A549 (cell line): ENCODE results near the gene TNFSF11. TPM values are rescaled to one million over a fixed set of nuclear protein-coding genes. Genes with fewer than 3 reads are reported as not detected.

ENCODE experiments used
- ATAC-seq, 2 experiments: fragments of 200-7000 bp in 1 of 2; fragments of >200 bp in 1 of 2; cut with Nextera tagmentation in 1 of 2; cut with Tn5 transposase in 1 of 2; 3 replicates each; pipeline versions ENCODE4 v1.8.0 to v1.9.1; 2018 to 2020; ENCODE audit warnings: mild to moderate bottlenecking in 1 of 2, moderate library complexity in 1 of 2
- CTCF ChIA-PET: fragments of 300-600 bp; sonication (Branson Sonifier 250); formaldehyde crosslinking; extraction: SDS; loops from one replicate; lab custom pipeline; 2021; ENCODE audit warnings: antibody characterized with exemption, inconsistent platforms; lab: Yijun Ruan, JAX
- POLR2A ChIA-PET: fragments of 350-600 bp; formaldehyde crosslinking; extraction: SDS; loops from one replicate; lab custom pipeline; 2021; ENCODE audit warnings: antibody characterized with exemption, inconsistent platforms; lab: Yijun Ruan, JAX
- DNase-seq, 2 experiments: peaks; one replicate each; pipeline versions ENCODE4 v3.0.0 to v3.0.0-alpha.2; 2011 to 2016; ENCODE audit warnings: low read depth in 1 of 2, low spot score in 1 of 2
- FAIRE-seq: peaks from 2 replicates; lab custom pipeline; 2011; peaks lifted over from hg19 to GRCh38; lab: Jason Lieb, UNC
- H3K27ac ChIP-seq, 2 experiments: fragments of >200 bp; sonication (Bioruptor Twin); formaldehyde crosslinking; 3 replicates each; pipeline ENCODE4 v1.5.1; 2016 to 2017
- H3K4me1 ChIP-seq: fragments of >200 bp; sonication (Bioruptor Twin); formaldehyde crosslinking; 3 replicates; pipeline ENCODE4 v1.6.1; 2016
- H3K4me2 ChIP-seq: fragments of >200 bp; sonication (Bioruptor Twin); formaldehyde crosslinking; 3 replicates; pipeline ENCODE4 v1.6.1; 2016
- H3K4me3 ChIP-seq: fragments of >200 bp; sonication (Bioruptor Twin); formaldehyde crosslinking; 3 replicates; pipeline ENCODE4 v1.5.1; 2016
- H3K9me3 ChIP-seq: fragments of >200 bp; sonication (Bioruptor Twin); formaldehyde crosslinking; 3 replicates; pipeline ENCODE4 v1.6.1; 2016
- BCL3 ChIP-seq: fragments of >200 bp; sonication (Bioruptor Twin); formaldehyde crosslinking; IDR thresholded peaks from 3 replicates; pipeline ENCODE4 v1.6.1; 2016
- CBX2 ChIP-seq: fragments of 200-600 bp; sonication (generic); IDR thresholded peaks from 2 replicates; pipeline ENCODE4 v1.6.1; 2016; ENCODE audit warnings: low read depth, mild to moderate bottlenecking, borderline replicate concordance
- CBX8 ChIP-seq: fragments of 200-600 bp; sonication (generic); IDR thresholded peaks from 2 replicates; pipeline ENCODE4 v1.6.1; 2016
- CHD4 ChIP-seq: fragments of 200-600 bp; sonication (generic); IDR thresholded peaks from 2 replicates; pipeline ENCODE4 v1.6.1; 2016; ENCODE audit warnings: antibody characterized with exemption, mild to moderate bottlenecking, borderline replicate concordance
- CTCF ChIP-seq: fragments of >200 bp; sonication (Bioruptor Twin); formaldehyde crosslinking; IDR thresholded peaks from 3 replicates; pipeline ENCODE4 v1.5.1; 2016
- EHMT2 ChIP-seq: fragments of 200-600 bp; sonication (generic); IDR thresholded peaks from 2 replicates; pipeline ENCODE4 v1.6.1; 2016; ENCODE audit warnings: antibody characterized with exemption, low read depth, mild to moderate bottlenecking, moderate library complexity
- EP300 ChIP-seq, 2 experiments: fragments of >200 bp; sonication (Bioruptor Twin); formaldehyde crosslinking; IDR thresholded peaks; 2 replicates in 1 of 2; 3 replicates in 1 of 2; pipeline ENCODE4 v1.6.1; 2016 to 2017
- ESRRA ChIP-seq: fragments of 150-350 bp; IDR thresholded peaks from 2 replicates; pipeline ENCODE4 v1.6.1; 2014; ENCODE audit warnings: mild to moderate bottlenecking, low read length, borderline replicate concordance
- GATA3 ChIP-seq: IDR thresholded peaks from 2 replicates; pipeline ENCODE4 v1.6.1; 2012; ENCODE audit warnings: borderline replicate concordance
- HDAC2 ChIP-seq: fragments of 200-600 bp; sonication (generic); IDR thresholded peaks from 2 replicates; pipeline ENCODE4 v1.6.1; 2016
- HEYL ChIP-seq: fragments of 250-450 bp; sonication (Bioruptor Pico); IDR thresholded peaks from 2 replicates; pipeline ENCODE4 v1.8.0; 2021; ENCODE audit warnings: mild to moderate bottlenecking, moderate library complexity
- HOXA7 ChIP-seq: fragments of 250-450 bp; sonication (Bioruptor Pico); IDR thresholded peaks from 2 replicates; pipeline ENCODE4 v1.5.0; 2020; ENCODE audit warnings: mild to moderate bottlenecking, moderate library complexity
- HOXB13 ChIP-seq: fragments of 250-450 bp; sonication (Bioruptor Pico); IDR thresholded peaks from 2 replicates; pipeline ENCODE4 v1.5.0; 2020; ENCODE audit warnings: low read depth, mild to moderate bottlenecking, moderate library complexity
- HOXB5 ChIP-seq: fragments of 250-450 bp; sonication (Bioruptor Pico); IDR thresholded peaks from 2 replicates; pipeline ENCODE4 v1.5.0; 2020; ENCODE audit warnings: mild to moderate bottlenecking, moderate library complexity
- JUNB ChIP-seq: fragments of >200 bp; sonication (Bioruptor Twin); formaldehyde crosslinking; IDR thresholded peaks from 2 replicates; pipeline ENCODE4 v1.6.1; 2016
- NPAS2 ChIP-seq: fragments of 250-450 bp; sonication (Bioruptor Pico); IDR thresholded peaks from 2 replicates; pipeline ENCODE4 v1.8.0; 2022; ENCODE audit warnings: mild to moderate bottlenecking, moderate library complexity, borderline replicate concordance
- NR3C1 ChIP-seq: fragments of >200 bp; sonication (Bioruptor Twin); formaldehyde crosslinking; IDR thresholded peaks from 3 replicates; pipeline ENCODE4 v1.6.1; 2017
- RAD21 ChIP-seq, 2 experiments: fragments of >200 bp in 1 of 2; sonication (Bioruptor Twin) in 1 of 2; formaldehyde crosslinking in 1 of 2; IDR thresholded peaks in 1 of 2; conservative IDR thresholded peaks in 1 of 2; 2 replicates in 1 of 2; 3 replicates in 1 of 2; pipeline ENCODE4 v1.6.1; 2012 to 2018; ENCODE audit warnings: inconsistent platforms in 1 of 2
- RARB ChIP-seq: fragments of 250-450 bp; sonication (Bioruptor Pico); IDR thresholded peaks from 2 replicates; pipeline ENCODE4 v1.8.0; 2021; ENCODE audit warnings: mild to moderate bottlenecking, moderate library complexity
- ZC3H11A ChIP-seq: fragments of 450-650 bp; IDR thresholded peaks from 2 replicates; pipeline ENCODE4 v1.6.1; 2014; ENCODE audit warnings: antibody characterized with exemption, mild to moderate bottlenecking
- ZFP36 ChIP-seq: fragments of 450-650 bp; IDR thresholded peaks from 2 replicates; pipeline ENCODE4 v1.6.1; 2014; ENCODE audit warnings: borderline replicate concordance; ENCODE audit not compliant: partially characterized antibody
- ZSCAN20 ChIP-seq: fragments of 250-450 bp; sonication (Bioruptor Pico); IDR thresholded peaks from 2 replicates; pipeline ENCODE4 v1.8.0; 2022; ENCODE audit warnings: mild to moderate bottlenecking, moderate library complexity
- whole genome bisulfite sequencing: methylation state at CpG from one replicate; pipeline ENCODE4 v1.1.6; 2017; ENCODE audit errors: missing lambda C conversion rate; 5-methylcytosine and 5-hydroxymethylcytosine counted together
- polyA plus RNA-seq, 4 experiments: library from polyadenylated mRNA; depleted of rRNA in 3 of 4; stranded (reverse); fragments of >200 nt; fragmentation: RNase III in 1 of 4; extraction: RNeasy Plus Mini Kit Qiagen cat#74134 plus additional on column Dnase treatment in 1 of 4; gene quantifications; 2 replicates in 3 of 4; 3 replicates in 1 of 4; pipeline ENCODE4 v1.2.3, GENCODE V29; 2011 to 2017
- TF ChIP-seq, protein P1 (sequence below): fragments of 200-600 bp; sonication (generic); IDR thresholded peaks from 2 replicates; pipeline ENCODE4 v1.6.1; 2016; ENCODE audit warnings: antibody characterized with exemption, mild to moderate bottlenecking, moderate library complexity
- TF ChIP-seq, protein P2 (sequence below): fragments of 450-650 bp; IDR thresholded peaks from 2 replicates; pipeline ENCODE4 v1.6.1; 2014; ENCODE audit warnings: antibody characterized with exemption

The TNFSF11 gene
- polyA plus RNA-seq, 2 of the 4 experiments (the other 2 are of a cell fraction): not detected

DNA sequence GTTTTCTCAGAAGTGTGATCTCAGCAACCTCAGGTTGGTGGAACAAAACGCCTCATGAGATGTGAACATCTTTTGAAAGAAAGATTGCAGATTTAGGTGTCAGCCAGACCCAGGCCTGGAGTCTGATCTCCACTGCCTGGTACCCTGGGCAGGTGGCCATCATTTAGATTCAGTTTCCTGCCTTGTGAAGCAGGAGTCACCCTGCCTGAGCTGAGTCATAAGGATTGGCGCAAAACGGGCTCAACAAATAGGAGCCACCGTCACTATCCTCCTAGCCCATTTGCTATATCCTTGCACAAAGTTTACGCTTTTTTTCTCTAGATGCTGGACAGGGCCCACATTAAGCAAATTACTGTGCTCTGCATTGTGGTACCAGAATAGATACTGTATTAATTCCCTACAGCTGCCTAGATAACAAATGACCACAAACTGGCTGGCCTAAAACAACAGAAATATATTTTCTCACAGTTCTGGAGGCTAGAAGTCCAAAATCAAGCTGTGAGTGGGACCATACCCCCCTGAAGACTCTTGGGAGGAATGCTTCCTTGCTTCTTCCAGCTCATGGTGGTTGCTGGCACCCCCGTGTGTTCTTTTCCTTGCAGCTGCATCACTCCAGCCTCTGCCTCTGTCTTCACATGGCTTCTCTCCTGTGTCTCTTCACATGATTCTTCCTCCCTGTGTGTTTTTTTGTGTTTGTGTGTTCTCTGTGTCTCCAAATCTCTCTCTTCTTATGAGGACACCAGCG is 38.2 kb downstream of the TNFSF11 start:
- ATAC-seq (no peak), DNase-seq (no peak), FAIRE-seq (no peak)
- 39% methylated on average over 7 of the region's 7 CpGs for WGBS
- Histone ChIP-seq H3K27ac (no peak overlapping the region), H3K4me1 (no peaks in the 10 kb centered on the region), H3K4me3 (no peak overlapping the region), H3K9me3 (no peaks in the 10 kb centered on the region), H3K4me2 (no peak overlapping the region)
- ChIA-PET POLR2A (no interaction called here), CTCF (no interaction called here)
- TF ChIP-seq, protein P1, sequence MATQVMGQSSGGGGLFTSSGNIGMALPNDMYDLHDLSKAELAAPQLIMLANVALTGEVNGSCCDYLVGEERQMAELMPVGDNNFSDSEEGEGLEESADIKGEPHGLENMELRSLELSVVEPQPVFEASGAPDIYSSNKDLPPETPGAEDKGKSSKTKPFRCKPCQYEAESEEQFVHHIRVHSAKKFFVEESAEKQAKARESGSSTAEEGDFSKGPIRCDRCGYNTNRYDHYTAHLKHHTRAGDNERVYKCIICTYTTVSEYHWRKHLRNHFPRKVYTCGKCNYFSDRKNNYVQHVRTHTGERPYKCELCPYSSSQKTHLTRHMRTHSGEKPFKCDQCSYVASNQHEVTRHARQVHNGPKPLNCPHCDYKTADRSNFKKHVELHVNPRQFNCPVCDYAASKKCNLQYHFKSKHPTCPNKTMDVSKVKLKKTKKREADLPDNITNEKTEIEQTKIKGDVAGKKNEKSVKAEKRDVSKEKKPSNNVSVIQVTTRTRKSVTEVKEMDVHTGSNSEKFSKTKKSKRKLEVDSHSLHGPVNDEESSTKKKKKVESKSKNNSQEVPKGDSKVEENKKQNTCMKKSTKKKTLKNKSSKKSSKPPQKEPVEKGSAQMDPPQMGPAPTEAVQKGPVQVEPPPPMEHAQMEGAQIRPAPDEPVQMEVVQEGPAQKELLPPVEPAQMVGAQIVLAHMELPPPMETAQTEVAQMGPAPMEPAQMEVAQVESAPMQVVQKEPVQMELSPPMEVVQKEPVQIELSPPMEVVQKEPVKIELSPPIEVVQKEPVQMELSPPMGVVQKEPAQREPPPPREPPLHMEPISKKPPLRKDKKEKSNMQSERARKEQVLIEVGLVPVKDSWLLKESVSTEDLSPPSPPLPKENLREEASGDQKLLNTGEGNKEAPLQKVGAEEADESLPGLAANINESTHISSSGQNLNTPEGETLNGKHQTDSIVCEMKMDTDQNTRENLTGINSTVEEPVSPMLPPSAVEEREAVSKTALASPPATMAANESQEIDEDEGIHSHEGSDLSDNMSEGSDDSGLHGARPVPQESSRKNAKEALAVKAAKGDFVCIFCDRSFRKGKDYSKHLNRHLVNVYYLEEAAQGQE: no peak
- TF ChIP-seq CBX8 (no peak), HDAC2 (no peak), CBX2 (no peak), CTCF (no peak), JUNB (no peak), HOXB5 (no peak), BCL3 (no peak), NPAS2 (CRISPR knock-in tag) (no peak), ESRRA (no peak), HEYL (CRISPR knock-in tag) (no peak), NR3C1 (no peak), RAD21 (conservative IDR thresholded peaks at IDR 0.05 in 1 of 2, IDR thresholded peaks at IDR 0.05 in 1 of 2) (no peak)
- TF ChIP-seq, protein P2, sequence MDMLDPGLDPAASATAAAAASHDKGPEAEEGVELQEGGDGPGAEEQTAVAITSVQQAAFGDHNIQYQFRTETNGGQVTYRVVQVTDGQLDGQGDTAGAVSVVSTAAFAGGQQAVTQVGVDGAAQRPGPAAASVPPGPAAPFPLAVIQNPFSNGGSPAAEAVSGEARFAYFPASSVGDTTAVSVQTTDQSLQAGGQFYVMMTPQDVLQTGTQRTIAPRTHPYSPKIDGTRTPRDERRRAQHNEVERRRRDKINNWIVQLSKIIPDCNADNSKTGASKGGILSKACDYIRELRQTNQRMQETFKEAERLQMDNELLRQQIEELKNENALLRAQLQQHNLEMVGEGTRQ: no peak

DNA sequence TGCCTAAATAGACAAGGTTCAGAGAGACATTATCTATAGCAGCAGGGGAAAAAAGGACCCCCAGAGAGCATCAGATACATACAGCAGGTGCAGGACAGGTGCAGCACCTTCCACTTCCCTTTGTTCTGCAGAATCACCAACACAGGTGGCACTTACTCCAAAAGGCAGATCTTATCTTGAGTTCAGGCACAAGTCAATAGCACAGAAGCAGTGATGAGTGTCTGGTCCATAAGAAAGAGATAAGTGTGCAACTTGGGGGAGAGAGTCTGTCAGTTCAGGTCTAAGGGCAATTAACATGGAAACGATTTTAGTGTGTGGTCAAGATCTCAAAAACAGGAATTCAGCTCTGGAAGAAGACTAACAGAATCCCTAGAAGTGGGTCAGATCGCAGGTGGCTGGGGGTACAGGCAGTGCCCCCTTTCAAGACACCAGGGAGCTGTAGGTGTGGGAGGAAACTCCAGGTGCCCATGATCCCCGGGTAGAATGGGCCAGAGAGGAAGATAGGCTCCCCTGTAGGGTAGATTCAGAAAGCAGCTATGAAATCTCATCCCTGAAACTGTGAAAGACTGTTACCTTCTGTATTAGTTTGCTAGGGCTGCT is 40.6 kb downstream of the TNFSF11 start:
- CTCF ChIA-PET: no interaction called here
- FAIRE-seq: no peak
- no peak overlapping the region for H3K4me2 ChIP-seq
- POLR2A ChIA-PET: no interaction called here
- no peaks in the 10 kb centered on the region for H3K9me3 ChIP-seq
- no peak for DNase-seq
- H3K27ac ChIP-seq: no peak overlapping the region
- H3K4me3 ChIP-seq: no peak overlapping the region
- ATAC-seq: no peak
- WGBS: 13% methylated on average over 3 of the region's 3 CpGs
- H3K4me1 ChIP-seq: no peaks in the 10 kb centered on the region
- no peak for TF ChIP-seq GATA3
- TF ChIP-seq ZFP36: no peak
- TF ChIP-seq, protein P2: no peak
- TF ChIP-seq EP300 (IDR thresholded peaks at IDR 0.05): no peak
- TF ChIP-seq ZC3H11A: no peak
- TF ChIP-seq NR3C1: no peak
- no peak for TF ChIP-seq EHMT2
- no peak for TF ChIP-seq HOXA7 (CRISPR knock-in tag)
- TF ChIP-seq ZSCAN20: no peak
- no peak for TF ChIP-seq HEYL (CRISPR knock-in tag)
- TF ChIP-seq CHD4: no peak
- TF ChIP-seq, protein P1: no peak
- no peak for TF ChIP-seq HOXB13 (CRISPR knock-in tag)
- no peak for TF ChIP-seq RARB (CRISPR knock-in tag)
